GM23338 (cell line): ENCODE results near the gene OR10C1. TPM values are rescaled to one million over a fixed set of nuclear protein-coding genes. Genes with fewer than 3 reads are reported as not detected.

ENCODE experiments used
- ATAC-seq: fragments of 200-7000 bp; cut with Tn5 transposase; 3 replicates; pipeline ENCODE4 v1.9.1; 2020
- DNase-seq: peaks from one replicate; pipeline ENCODE4 v3.0.0-alpha.2; 2015; ENCODE audit warnings: low spot score
- H2AFZ ChIP-seq: fragments of 200-600 bp; sonication (generic); 2 replicates; pipeline ENCODE4 v1.8.0; 2016; ENCODE audit warnings: antibody characterized with exemption, mild to moderate bottlenecking, moderate library complexity
- H3F3A ChIP-seq: fragments of 200-600 bp; sonication (generic); replicated peaks from 2 replicates; pipeline ENCODE4 v1.8.0; 2017; ENCODE audit warnings: antibody characterized with exemption, mixed run types, low read depth
- H3K27ac ChIP-seq: fragments of 200-600 bp; sonication (generic); 2 replicates; pipeline ENCODE4 v1.6.1; 2016; ENCODE audit warnings: low read depth
- H3K27me3 ChIP-seq: fragments of 200-600 bp; sonication (generic); 2 replicates; pipeline ENCODE4 v1.8.0; 2016; ENCODE audit warnings: mild to moderate bottlenecking, mixed run types, moderate library complexity; ENCODE audit not compliant: insufficient read depth
- H3K36me3 ChIP-seq: fragments of 200-600 bp; sonication (generic); 2 replicates; pipeline ENCODE4 v1.8.0; 2016; ENCODE audit warnings: mild to moderate bottlenecking; ENCODE audit not compliant: insufficient read depth
- H3K4me1 ChIP-seq: fragments of 200-600 bp; sonication (generic); 2 replicates; pipeline ENCODE4 v1.8.0; 2016; ENCODE audit warnings: mild to moderate bottlenecking, moderate library complexity; ENCODE audit not compliant: insufficient read depth
- H3K4me2 ChIP-seq: fragments of 200-600 bp; sonication (generic); 2 replicates; pipeline ENCODE4 v1.7.1; 2017; ENCODE audit warnings: mixed run types
- H3K4me3 ChIP-seq: fragments of 200-600 bp; sonication (generic); 2 replicates; pipeline ENCODE4 v1.6.1; 2016; ENCODE audit warnings: mixed run types
- H3K79me2 ChIP-seq: fragments of 200-600 bp; sonication (generic); replicated peaks from 2 replicates; pipeline ENCODE4 v1.8.0; 2017; ENCODE audit warnings: mild to moderate bottlenecking; ENCODE audit not compliant: insufficient read depth
- H3K9me2 ChIP-seq: fragments of 200-600 bp; sonication (generic); 2 replicates; pipeline ENCODE4 v1.8.0; 2017; ENCODE audit not compliant: insufficient read depth
- H4K20me1 ChIP-seq: fragments of 200-600 bp; sonication (generic); replicated peaks from 2 replicates; pipeline ENCODE4 v1.8.0; 2017; ENCODE audit warnings: mild to moderate bottlenecking; ENCODE audit not compliant: insufficient read depth
- H3K27ac Mint-ChIP-seq: 2 replicates; pipeline ENCODE4 v1.8.0; 2020; ENCODE audit warnings: inconsistent platforms, mild to moderate bottlenecking, moderate library complexity, mixed read lengths
- H3K27me3 Mint-ChIP-seq: 3 replicates; pipeline ENCODE4 v1.8.0; 2022; ENCODE audit warnings: low read depth, mild to moderate bottlenecking, moderate library complexity, mixed read lengths, inconsistent platforms; ENCODE audit not compliant: insufficient read depth, poor library complexity
- H3K36me3 Mint-ChIP-seq: 3 replicates; pipeline ENCODE4 v1.8.0; 2021; ENCODE audit warnings: low read depth, mild to moderate bottlenecking, inconsistent platforms, moderate library complexity, mixed read lengths
- H3K4me1 Mint-ChIP-seq: 3 replicates; pipeline ENCODE4 v1.8.0; 2020; ENCODE audit warnings: mild to moderate bottlenecking, inconsistent platforms, mixed read lengths
- H3K4me3 Mint-ChIP-seq: 3 replicates; pipeline ENCODE4 v1.8.0; 2021; ENCODE audit warnings: moderate library complexity, mild to moderate bottlenecking, inconsistent platforms, mixed read lengths
- H3K9me3 Mint-ChIP-seq: 3 replicates; pipeline ENCODE4 v1.8.0; 2020; ENCODE audit warnings: moderate library complexity, mild to moderate bottlenecking, inconsistent platforms, mixed read lengths
- ETS1 ChIP-seq: IDR thresholded peaks from 2 replicates; pipeline ENCODE4 v1.6.1; 2016; ENCODE audit warnings: antibody characterized with exemption
- POLR2AphosphoS5 ChIP-seq: IDR thresholded peaks from 2 replicates; pipeline ENCODE4 v1.6.1; 2016; ENCODE audit warnings: antibody characterized with exemption, low read depth
- ZNF462 ChIP-seq: fragments of 250-450 bp; sonication (Bioruptor Pico); IDR thresholded peaks from 2 replicates; pipeline ENCODE4 v1.5.0; 2020; ENCODE audit warnings: mild to moderate bottlenecking, moderate library complexity
- polyA plus RNA-seq: library from polyadenylated mRNA; unstranded; fragments of >200 nt; fragmentation: Nextera tagmentation; extraction: Ambion mirVana; gene quantifications from 2 replicates; pipeline ENCODE4 v1.2.1, GENCODE V29; 2016
- total RNA-seq: library from RNA; depleted of rRNA; stranded (reverse); fragments of >200 nt; shearing (Covaris generic); gene quantifications from 2 replicates; pipeline ENCODE4 v1.2.3, GENCODE V29; 2014
- TF ChIP-seq, protein P1 (sequence below): IDR thresholded peaks from one replicate; pipeline ENCODE4 v1.6.1; 2018; ENCODE audit warnings: antibody characterized with exemption; ENCODE audit not compliant: unreplicated experiment

OR10C1 gene
- total and polyA plus RNA-seq, 2 experiments from 2014 or later, result not detected

- no peak for TF ChIP-seq ZNF462
Observed at GRCh38 chr6:29395331-29395730, 43.8 kb upstream of the OR10C1 start, which contains the start of gene OR12D2 (continued).

GRCh38 chr6:29399525-29399924 is 39.6 kb upstream of the OR10C1 start:
- H4K20me1 ChIP-seq, result no peaks in the 10 kb centered on the region
- Mint-ChIP-seq H3K4me1 (peaks cover 4% of the 10 kb centered on the region), H3K27me3 (peaks cover 2% of the 10 kb centered on the region), H3K27ac (no peak overlapping the region), H3K4me3 (no peak overlapping the region), H3K36me3 (no peaks in the 10 kb centered on the region), H3K9me3 (no peaks in the 10 kb centered on the region)
- H3K36me3 ChIP-seq, result no peaks in the 10 kb centered on the region
- H3F3A ChIP-seq, result no peaks in the 10 kb centered on the region
- H3K9me2 ChIP-seq, result peaks cover 2% of the 10 kb centered on the region; the same call in 1 of the 2 replicates
- no peak for DNase-seq
- H3K4me2 ChIP-seq, result no peak overlapping the region
- no peak overlapping the region for H3K27ac ChIP-seq
- no peak overlapping the region; the same call in 1 of the 2 replicates for H2AFZ ChIP-seq
- H3K79me2 ChIP-seq, result no peaks in the 10 kb centered on the region
- no peaks in the 10 kb centered on the region for H3K4me1 ChIP-seq
- H3K27me3 ChIP-seq, result no peaks in the 10 kb centered on the region
- ATAC-seq, result no peak
- no peak overlapping the region for H3K4me3 ChIP-seq
- TF ChIP-seq ETS1 (no peak), POLR2AphosphoS5 (no peak), ZNF462 (no peak)
- TF ChIP-seq, protein P1, sequence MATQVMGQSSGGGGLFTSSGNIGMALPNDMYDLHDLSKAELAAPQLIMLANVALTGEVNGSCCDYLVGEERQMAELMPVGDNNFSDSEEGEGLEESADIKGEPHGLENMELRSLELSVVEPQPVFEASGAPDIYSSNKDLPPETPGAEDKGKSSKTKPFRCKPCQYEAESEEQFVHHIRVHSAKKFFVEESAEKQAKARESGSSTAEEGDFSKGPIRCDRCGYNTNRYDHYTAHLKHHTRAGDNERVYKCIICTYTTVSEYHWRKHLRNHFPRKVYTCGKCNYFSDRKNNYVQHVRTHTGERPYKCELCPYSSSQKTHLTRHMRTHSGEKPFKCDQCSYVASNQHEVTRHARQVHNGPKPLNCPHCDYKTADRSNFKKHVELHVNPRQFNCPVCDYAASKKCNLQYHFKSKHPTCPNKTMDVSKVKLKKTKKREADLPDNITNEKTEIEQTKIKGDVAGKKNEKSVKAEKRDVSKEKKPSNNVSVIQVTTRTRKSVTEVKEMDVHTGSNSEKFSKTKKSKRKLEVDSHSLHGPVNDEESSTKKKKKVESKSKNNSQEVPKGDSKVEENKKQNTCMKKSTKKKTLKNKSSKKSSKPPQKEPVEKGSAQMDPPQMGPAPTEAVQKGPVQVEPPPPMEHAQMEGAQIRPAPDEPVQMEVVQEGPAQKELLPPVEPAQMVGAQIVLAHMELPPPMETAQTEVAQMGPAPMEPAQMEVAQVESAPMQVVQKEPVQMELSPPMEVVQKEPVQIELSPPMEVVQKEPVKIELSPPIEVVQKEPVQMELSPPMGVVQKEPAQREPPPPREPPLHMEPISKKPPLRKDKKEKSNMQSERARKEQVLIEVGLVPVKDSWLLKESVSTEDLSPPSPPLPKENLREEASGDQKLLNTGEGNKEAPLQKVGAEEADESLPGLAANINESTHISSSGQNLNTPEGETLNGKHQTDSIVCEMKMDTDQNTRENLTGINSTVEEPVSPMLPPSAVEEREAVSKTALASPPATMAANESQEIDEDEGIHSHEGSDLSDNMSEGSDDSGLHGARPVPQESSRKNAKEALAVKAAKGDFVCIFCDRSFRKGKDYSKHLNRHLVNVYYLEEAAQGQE, result no peak
